CD4-positive, alpha-beta T cell treated with Interleukin-10 for 1 hour (primary cell): ENCODE results near the gene C12orf43.
"Not testable (repeated sequence)": the region's sequence is repeated elsewhere in the genome, so short reads cannot be mapped to it uniquely, and the experiment has no call there.

Source experiments
- DNase-seq: peaks from one replicate; pipeline ENCODE4 v3.0.0-alpha.2; 2020

Gene C12orf43

GRCh38 chr12:121015825-121016766 lies at the start of gene C12orf43:
TSS of gene C12orf43 (minus strand) at chr12:121016487. CDS start at chr12:121016474, 13 bp downstream.
- peak; percentile 94 for DNase-seq

- no peak for DNase-seq
These were observed 49.1 kb upstream of the C12orf43 start for GRCh38 chr12:121065345-121065744.

- DNase-seq = not testable (repeated sequence)
These were observed 48.3 kb upstream of the C12orf43 start for GRCh38 chr12:121064586-121064985.

GRCh38 chr12:121064116-121064515 lies 47.8 kb upstream of the C12orf43 start:
- no peak for DNase-seq

- DNase-seq = no peak
These were observed 46.2 kb upstream of the C12orf43 start for GRCh38 chr12:121062391-121063045.

- no peak for DNase-seq
These were observed 45.5 kb upstream of the C12orf43 start for GRCh38 chr12:121061831-121062230.

GRCh38 chr12:121060149-121061001 lies 44.1 kb upstream of the C12orf43 start:
- DNase-seq = peak; percentile 84

- no peak for DNase-seq
These were observed 43.0 kb upstream of the C12orf43 start for GRCh38 chr12:121059031-121059898.

GRCh38 chr12:121057794-121058193 lies 41.5 kb upstream of the C12orf43 start:
- no peak for DNase-seq

GRCh38 chr12:121053706-121054105 lies 37.4 kb upstream of the C12orf43 start:
- no peak for DNase-seq

GRCh38 chr12:121050725-121051124 lies 34.4 kb upstream of the C12orf43 start:
- DNase-seq = no peak

GRCh38 chr12:121048442-121048841 lies 32.2 kb upstream of the C12orf43 start:
- DNase-seq = no peak

GRCh38 chr12:121047400-121047799 lies 31.1 kb upstream of the C12orf43 start:
- not testable (repeated sequence) for DNase-seq

GRCh38 chr12:121043067-121043466 lies 26.8 kb upstream of the C12orf43 start:
- no peak for DNase-seq

- DNase-seq = peak; percentile 84
These were observed 22.8 kb upstream of the C12orf43 start, which contains the start of gene OASL for GRCh38 chr12:121038861-121039668. TSS of gene OASL (minus strand) at chr12:121039246. CDS start at chr12:121038971, 275 bp downstream.

- peak; percentile 67 for DNase-seq
These were observed 20.6 kb upstream of the C12orf43 start for GRCh38 chr12:121036810-121037326.

- DNase-seq = no peak
These were observed 18.5 kb upstream of the C12orf43 start for GRCh38 chr12:121034616-121035305.

- DNase-seq = peak; percentile 77
These were observed 17.5 kb upstream of the C12orf43 start for GRCh38 chr12:121033625-121034349.

- DNase-seq = no peak
These were observed 14.4 kb upstream of the C12orf43 start for GRCh38 chr12:121030576-121031212.
